GM10266 (cell line): Measurements from ENCODE around the gene DOHH.

ENCODE experiments used
- DNase-seq: peaks from one replicate; pipeline ENCODE4 v3.0.0; 2012; ENCODE audit errors: extremely low spot score
- TF ChIP-seq, protein P1 (sequence below): IDR thresholded peaks from 2 replicates; pipeline ENCODE4 v1.5.1; 2012; ENCODE audit warnings: mild to moderate bottlenecking, low read depth; ENCODE audit not compliant: control insufficient read depth, insufficient read depth; ENCODE audit errors: missing control alignments

DOHH gene

DNA sequence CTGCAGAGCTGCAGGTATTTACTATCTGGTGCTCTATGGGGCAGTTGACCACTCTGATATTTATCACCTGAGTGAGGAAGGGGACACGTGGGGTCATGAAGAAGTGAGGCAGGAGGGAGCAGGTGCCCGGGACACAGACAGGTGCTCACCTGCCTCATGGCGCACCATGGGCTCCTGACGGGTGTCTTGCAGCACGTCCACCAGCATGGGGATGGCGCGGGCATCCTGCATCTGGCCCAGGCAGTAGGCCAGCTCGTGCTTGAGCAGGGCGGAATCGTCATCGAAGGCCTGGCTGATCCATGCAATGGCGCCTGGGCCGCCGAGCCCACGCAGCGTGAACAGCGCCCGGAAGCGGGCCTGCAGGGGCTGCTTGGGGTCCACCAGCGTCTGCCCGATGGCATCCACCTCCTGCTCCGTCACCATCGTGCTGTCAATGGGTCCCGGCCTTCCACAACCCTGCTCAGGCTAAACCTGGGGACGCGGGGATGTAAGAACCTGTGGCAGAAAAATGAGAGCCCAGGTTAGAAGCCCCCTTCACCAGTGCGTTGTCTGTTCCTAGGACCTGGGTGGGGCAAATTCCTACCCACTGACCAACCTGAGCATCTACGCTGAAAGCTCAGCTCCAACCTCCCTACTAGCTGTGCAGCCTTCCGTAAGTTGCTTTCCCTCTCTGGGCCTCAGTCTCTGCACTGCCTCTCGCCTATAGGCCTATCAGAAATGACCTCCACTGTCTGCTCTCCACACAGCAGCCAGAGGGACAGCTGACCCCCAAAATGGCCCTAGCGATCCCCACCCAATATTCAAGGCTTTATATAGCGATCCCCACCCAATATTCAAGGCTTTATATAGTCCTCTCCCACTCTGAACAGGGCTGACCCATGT lies 3.8 kb downstream of the DOHH start:
- DNase-seq: no peak
- TF ChIP-seq, protein P1, sequence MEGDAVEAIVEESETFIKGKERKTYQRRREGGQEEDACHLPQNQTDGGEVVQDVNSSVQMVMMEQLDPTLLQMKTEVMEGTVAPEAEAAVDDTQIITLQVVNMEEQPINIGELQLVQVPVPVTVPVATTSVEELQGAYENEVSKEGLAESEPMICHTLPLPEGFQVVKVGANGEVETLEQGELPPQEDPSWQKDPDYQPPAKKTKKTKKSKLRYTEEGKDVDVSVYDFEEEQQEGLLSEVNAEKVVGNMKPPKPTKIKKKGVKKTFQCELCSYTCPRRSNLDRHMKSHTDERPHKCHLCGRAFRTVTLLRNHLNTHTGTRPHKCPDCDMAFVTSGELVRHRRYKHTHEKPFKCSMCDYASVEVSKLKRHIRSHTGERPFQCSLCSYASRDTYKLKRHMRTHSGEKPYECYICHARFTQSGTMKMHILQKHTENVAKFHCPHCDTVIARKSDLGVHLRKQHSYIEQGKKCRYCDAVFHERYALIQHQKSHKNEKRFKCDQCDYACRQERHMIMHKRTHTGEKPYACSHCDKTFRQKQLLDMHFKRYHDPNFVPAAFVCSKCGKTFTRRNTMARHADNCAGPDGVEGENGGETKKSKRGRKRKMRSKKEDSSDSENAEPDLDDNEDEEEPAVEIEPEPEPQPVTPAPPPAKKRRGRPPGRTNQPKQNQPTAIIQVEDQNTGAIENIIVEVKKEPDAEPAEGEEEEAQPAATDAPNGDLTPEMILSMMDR: no peak

DNA sequence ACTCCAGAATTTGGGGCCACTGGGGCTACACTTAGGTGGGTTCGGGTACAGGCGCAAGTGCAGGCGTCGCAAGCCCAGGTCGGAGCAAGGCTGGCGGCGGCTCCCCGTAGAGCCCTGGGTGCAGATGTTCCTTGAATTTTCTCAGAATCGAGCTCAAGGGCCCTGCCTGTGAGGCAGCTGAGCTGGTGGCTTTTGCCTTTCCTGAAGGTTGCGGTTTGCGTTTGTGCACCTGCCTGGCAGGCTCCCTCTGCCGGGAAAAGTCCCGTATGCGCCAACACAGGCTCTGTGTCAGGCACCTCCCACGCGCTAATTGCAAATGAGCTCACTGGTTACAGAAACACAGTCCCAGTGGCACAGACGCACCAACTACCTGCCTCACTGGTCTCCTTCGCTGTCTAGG lies 5.9 kb downstream of the DOHH start:
- no peak for DNase-seq
- TF ChIP-seq, protein P1: no peak

DNA sequence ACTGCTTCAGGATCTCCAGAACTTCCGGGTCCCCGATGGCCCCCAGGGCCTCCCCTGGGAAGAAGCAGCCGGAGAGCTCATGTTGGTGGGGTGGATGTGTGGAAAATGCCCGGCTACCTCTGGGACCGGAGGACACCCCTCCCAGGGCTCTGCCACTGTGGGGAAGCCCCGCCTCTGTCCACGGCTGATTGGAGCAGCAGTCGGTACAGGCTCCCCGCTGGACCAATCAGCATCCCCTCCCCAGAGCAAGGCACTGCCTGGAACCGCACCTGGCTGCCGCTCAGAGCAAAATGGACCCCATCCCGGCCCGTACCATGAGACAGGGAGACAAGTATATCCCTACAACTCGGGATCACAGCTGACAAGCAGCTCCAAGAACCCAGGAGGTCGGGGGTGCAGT lies 6.4 kb downstream of the DOHH start:
- TF ChIP-seq, protein P1: no peak
- peak; percentile 75 for DNase-seq

DNA sequence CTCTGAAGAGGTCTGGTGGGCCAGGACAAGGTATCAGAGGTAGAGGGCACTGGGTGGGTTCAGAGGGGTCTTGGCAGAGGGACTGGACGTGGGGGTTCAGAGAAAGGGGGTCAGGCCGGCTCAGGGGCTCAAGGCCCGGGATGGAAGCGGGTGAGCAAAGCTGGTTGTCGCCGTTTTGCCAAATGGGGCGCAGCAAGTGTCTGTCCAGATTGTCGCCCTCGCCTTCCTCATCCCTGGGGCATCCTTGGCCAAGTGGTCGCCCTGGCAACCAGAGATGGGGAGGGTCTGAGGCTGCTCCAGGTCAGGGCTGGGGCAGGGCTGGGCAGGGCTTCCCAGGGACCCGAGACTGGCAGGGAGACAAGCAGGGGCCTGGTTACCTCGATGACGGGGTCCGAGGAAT lies 6.8 kb downstream of the DOHH start:
- DNase-seq: no peak
- TF ChIP-seq, protein P1: no peak

DNA sequence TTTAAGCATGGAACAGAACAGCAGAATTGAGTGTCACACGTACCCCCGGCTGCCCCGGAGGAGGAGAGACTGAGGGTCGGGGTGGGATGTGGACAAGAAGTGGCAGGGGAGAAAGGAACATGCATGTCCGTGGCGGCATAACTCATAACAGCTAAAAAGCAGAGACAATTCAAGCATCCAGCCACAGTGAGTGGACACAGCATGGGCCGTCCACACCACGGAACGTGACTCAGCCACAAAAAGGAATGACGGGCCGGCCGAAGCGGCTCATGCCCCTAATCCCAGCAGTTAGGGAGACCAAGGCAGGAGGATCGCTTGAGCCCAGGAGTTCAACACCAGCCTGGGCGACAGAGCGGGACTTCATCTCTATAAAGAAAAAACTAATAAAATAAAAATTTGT lies 7.6 kb downstream of the DOHH start:
- no peak for DNase-seq
- TF ChIP-seq, protein P1: no peak

DNA sequence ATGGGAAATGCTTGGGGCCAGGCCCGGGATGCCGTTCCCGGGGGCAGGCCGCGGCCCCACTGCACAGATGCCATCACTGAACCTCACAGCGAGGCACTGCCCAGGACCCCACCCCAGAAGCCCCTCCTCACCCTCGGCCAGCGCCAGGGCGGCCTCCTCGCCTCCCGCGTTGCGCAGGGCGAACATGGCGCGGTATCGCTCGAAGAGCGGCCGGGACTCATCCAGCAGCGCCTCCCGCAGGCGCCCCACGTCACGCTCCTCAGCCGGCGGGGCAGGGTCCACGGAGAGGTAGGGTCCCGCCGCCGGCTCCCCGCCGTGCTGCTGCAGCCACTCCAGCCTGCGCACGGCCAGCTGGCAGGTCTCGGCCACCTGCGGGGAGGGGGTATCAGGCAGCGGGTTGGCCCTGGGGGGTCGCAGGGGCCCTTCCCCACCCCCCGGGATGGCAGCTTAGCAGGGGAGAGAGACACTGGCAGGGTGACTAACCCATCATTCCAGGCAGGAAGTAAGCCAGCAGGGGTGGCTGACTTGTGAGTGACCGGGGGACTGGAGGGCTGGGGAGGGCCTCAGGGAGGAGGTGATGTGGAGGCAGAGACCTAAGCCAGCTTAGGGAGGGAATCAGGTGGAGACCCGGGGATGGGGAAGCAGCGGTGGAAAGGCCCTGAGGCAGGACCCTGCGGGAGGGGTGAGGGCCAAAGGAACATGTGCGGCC lies 8.2 kb downstream of the DOHH start:
- TF ChIP-seq, protein P1: no peak
- DNase-seq: no peak

DNA sequence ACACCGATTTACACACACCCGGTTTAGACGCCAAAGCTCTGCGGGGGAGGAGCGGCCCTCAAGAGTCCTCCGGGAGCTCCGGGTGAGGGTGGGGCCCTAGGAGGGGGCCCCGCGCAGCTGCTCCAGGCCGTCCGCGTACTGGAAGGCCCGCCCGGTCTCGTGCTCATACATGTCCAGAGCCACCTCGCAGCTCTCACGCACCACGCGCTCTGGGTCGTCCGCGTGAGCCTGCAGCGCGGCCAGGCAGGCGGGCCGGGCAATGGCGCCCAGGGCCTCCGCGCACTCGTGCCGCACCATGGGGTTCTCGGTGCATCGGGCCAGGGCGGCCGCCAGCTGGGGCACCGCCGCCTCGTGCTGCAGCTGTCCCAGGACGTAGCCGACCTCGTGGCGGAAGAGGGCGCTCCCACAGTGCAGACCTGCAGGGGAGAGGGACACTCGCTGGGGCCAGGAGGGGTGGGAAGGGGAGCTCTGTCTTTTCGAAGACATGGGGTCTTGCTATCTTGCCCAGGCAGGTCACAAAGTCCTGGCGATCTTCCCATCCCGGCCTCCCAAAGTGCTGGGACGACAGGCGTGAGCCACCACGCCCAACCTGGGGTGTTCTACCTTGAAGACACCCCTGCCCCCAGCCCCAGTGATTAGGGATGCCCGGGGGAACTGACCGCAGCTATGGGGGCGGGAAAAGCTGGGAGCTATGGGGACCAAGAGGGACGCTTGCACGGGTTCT lies 8.9 kb downstream of the DOHH start:
- TF ChIP-seq, protein P1: no peak
- DNase-seq: no peak
